ENCODE data around the gene ECE1. TPM values are rescaled to one million over a fixed set of nuclear protein-coding genes. Genes with fewer than 3 reads are reported as not detected.

Gene ECE1
- total and polyA plus RNA-seq, 10 of the 15 experiments (the other 5 are each of a cell fraction or from before 2014, with no cell fraction given): 0.97 to 81.0 (median 37.0) TPM

GRCh38 chr1:21291184-21291583, 921 bp upstream of the ECE1 start:
- intact Hi-C loops (cut with micrococcal nuclease; ENCODE audit: unreplicated experiment) (no loop called here), in situ Hi-C loops (cut with MboI) (no loop called here)
- H3K9me3 ChIP-seq (replicated peaks; ENCODE audit: control insufficient read depth, insufficient read depth, low read length): no peaks in the 10 kb centered on the region
- H3K4me2 ChIP-seq (ENCODE audit: control insufficient read depth, insufficient read depth): peak overlapping the region; percentile 95
- no peak overlapping the region for H3K9ac ChIP-seq (ENCODE audit: control insufficient read depth, insufficient read depth, low read length)
- CTCF ChIA-PET: interaction anchor here (0.8 to 19.3 kb wide), 9 partner anchors 11 to 54 kb away, joined by 3 to 131 read pairs (median 6); no protein-coding TSS in a partner anchor
- peaks cover 64% of the 10 kb centered on the region for H3K4me1 ChIP-seq (ENCODE audit: control insufficient read depth, insufficient read depth, low read length)
- SMC1A ChIA-PET (ENCODE audit: uncharacterized antibody, unreplicated experiment): interaction anchor here (0.6 to 7.7 kb wide), 11 partner anchors 8 to 77 kb away, joined by 3 to 123 read pairs (median 5); no protein-coding TSS in a partner anchor
- DNase-seq (ENCODE audit: low read depth, low spot score) (no peak), ATAC-seq (no peak), FAIRE-seq (no peak)
- H2AFZ ChIP-seq (ENCODE audit: control insufficient read depth, low read depth, low read length): no peak overlapping the region
- WGBS (ENCODE audit: insufficient coverage, insufficient replicate concordance, low lambda C conversion rate, missing lambda C conversion rate): 72% methylated on average over 8 of the region's 8 CpGs
- H3K27ac ChIP-seq (ENCODE audit: control insufficient read depth, insufficient read depth): peak overlapping the region; percentile 72
- POLR2A ChIA-PET: interaction anchor here (2.9 to 7.1 kb wide), 4 partner anchors 33 to 54 kb away, joined by 14 to 88 read pairs (median 64); no protein-coding TSS in a partner anchor
- no peaks in the 10 kb centered on the region; a peak in 1 of 4 replicates for H3K36me3 ChIP-seq (ENCODE audit: control insufficient read depth in 2 of 2, insufficient read depth in 2 of 2, low read length in 1 of 2)
- H3K27me3 ChIP-seq (replicated peaks in 1 of 2; ENCODE audit: control insufficient read depth in 2 of 2, insufficient read depth in 2 of 2, low read length in 1 of 2): no peaks in the 10 kb centered on the region
- TF ChIP-seq BRCA1 (IDR thresholded peaks at IDR 0.05; ENCODE audit: low read depth, low read length): no peak
- no peak for TF ChIP-seq MEF2A (IDR thresholded peaks at IDR 0.05; ENCODE audit: insufficient read depth, low read depth, low read length)
- TF ChIP-seq BCLAF1 (IDR thresholded peaks at IDR 0.05): no peak
- H3K4me3 ChIP-seq: peak overlapping the region; percentile 80; the same call in 1 of the 2 replicates
- H4K20me1 ChIP-seq (ENCODE audit: control insufficient read depth, insufficient read depth): no peaks in the 10 kb centered on the region
- no peaks in the 10 kb centered on the region; the same call in 1 of the 2 replicates for H3K79me2 ChIP-seq (ENCODE audit: control insufficient read depth, insufficient read depth, low read length)
- RAD21 ChIA-PET (ENCODE audit: unreplicated experiment): interaction anchor here (1.0 to 5.5 kb wide), 11 partner anchors 21 to 77 kb away, joined by 5 to 97 read pairs (median 8); no protein-coding TSS in a partner anchor
- no TSS peak for BruUV-seq (replicated peaks)

Measured in GM12878 (cell line).